ENCODE results near the gene PDLIM5. TPM values are rescaled to one million over a fixed set of nuclear protein-coding genes. Genes with fewer than 3 reads are reported as not detected.

Gene PDLIM5
- total RNA-seq, 1 experiment from 2014 or later = 44.7 TPM

- no TSS peak for BruUV-seq (replicated peaks)
- in situ Hi-C loops (cut with HindIII; ENCODE audit: low pct_unique_long_range_greater_than_20kb, low sequenced_read_pairs) = no loop called here
- DNase-seq (ENCODE audit: low read depth, low spot score) = no peak
- Histone ChIP-seq H3K27ac (ENCODE audit: low read length) (no peak overlapping the region), H3K27me3 (ENCODE audit: control insufficient read depth, insufficient read depth, low read length) (0 out of 2 replicates have a peak, but pooled peaks cover 2% of the 10 kb centered on the region), H3K36me3 (ENCODE audit: control insufficient read depth, insufficient read depth, low read length) (no peaks in the 10 kb centered on the region), H3K4me3 (ENCODE audit: low read depth in 2 of 2, low read length in 2 of 2) (no peak overlapping the region), H3K4me1 (ENCODE audit: control insufficient read depth, insufficient read depth, low read length) (no peaks in the 10 kb centered on the region), H3K9me3 (ENCODE audit: control insufficient read depth, insufficient read depth, low read depth, low read length) (no peaks in the 10 kb centered on the region)
- intact Hi-C loops (cut with micrococcal nuclease; ENCODE audit: unreplicated experiment) = no loop called here
- POLR2A ChIA-PET = no interaction called here
- TF ChIP-seq POLR2AphosphoS5 (IDR thresholded peaks at IDR 0.05; ENCODE audit: low read depth, low read length) = no peak
- no peak for ATAC-seq
- CTCF ChIA-PET = no interaction called here
Observed at GRCh38 chr4:94714365-94715160, 262.8 kb downstream of the PDLIM5 start.

GRCh38 chr4:94715726-94716125 is 264.0 kb downstream of the PDLIM5 start:
- no peak overlapping the region for H3K4me3 ChIP-seq (ENCODE audit: low read depth in 2 of 2, low read length in 2 of 2)
- H3K9me3 ChIP-seq (ENCODE audit: control insufficient read depth, insufficient read depth, low read depth, low read length) = no peaks in the 10 kb centered on the region
- POLR2A ChIA-PET = no interaction called here
- BruUV-seq (replicated peaks) = no TSS peak
- in situ Hi-C loops (cut with HindIII; ENCODE audit: low pct_unique_long_range_greater_than_20kb, low sequenced_read_pairs) = no loop called here
- intact Hi-C loops (cut with micrococcal nuclease; ENCODE audit: unreplicated experiment) = no loop called here
- H3K27ac ChIP-seq (ENCODE audit: low read length) = no peak overlapping the region
- ATAC-seq (no peak), DNase-seq (ENCODE audit: low read depth, low spot score) (no peak)
- 0 out of 2 replicates have a peak, but pooled peaks cover 2% of the 10 kb centered on the region for H3K27me3 ChIP-seq (ENCODE audit: control insufficient read depth, insufficient read depth, low read length)
- no peaks in the 10 kb centered on the region for H3K4me1 ChIP-seq (ENCODE audit: control insufficient read depth, insufficient read depth, low read length)
- TF ChIP-seq REST (IDR thresholded peaks at IDR 0.05; ENCODE audit: insufficient read depth in 1 of 2, low read depth in 2 of 2, low read length in 1 of 2) = no peak
- no peak for TF ChIP-seq TCF7L2 (IDR thresholded peaks at IDR 0.05; ENCODE audit: low read depth, low read length)
- no peak for TF ChIP-seq CTCF (IDR thresholded peaks at IDR 0.05)
- no peak for TF ChIP-seq POLR2AphosphoS5 (IDR thresholded peaks at IDR 0.05; ENCODE audit: low read depth, low read length)
- TF ChIP-seq SIN3A (IDR thresholded peaks at IDR 0.05; ENCODE audit: borderline replicate concordance, insufficient read depth, low read depth, low read length) = no peak
- CTCF ChIA-PET = no interaction called here
- H3K36me3 ChIP-seq (ENCODE audit: control insufficient read depth, insufficient read depth, low read length) = no peaks in the 10 kb centered on the region

Other genes with a start within 250 kb of the PDLIM5 start
- 20.7 TPM for gene SMARCAD1, start 244.1 kb upstream of the PDLIM5 start, total RNA-seq (2021; ENCODE audit: unreplicated experiment)
- gene HPGDS, start 109.1 kb upstream of the PDLIM5 start, total RNA-seq (2021; ENCODE audit: unreplicated experiment) = not detected